ENCODE results near the gene OPA3. TPM values are rescaled to one million over a fixed set of nuclear protein-coding genes. Genes with fewer than 3 reads are reported as not detected.

The OPA3 gene
- total and polyA plus RNA-seq, 2 donors from 2014 or later: 8.1 to 19.1 TPM

GRCh38 chr19:45515081-45515624, 69.4 kb downstream of the OPA3 start:
- Histone ChIP-seq H3K4me1 (ENCODE audit: control insufficient read depth in 2 of 3, insufficient read depth in 2 of 3, low read depth in 1 of 3, low read length in 3 of 3) (peaks cover 0 to 16% (median 15%) of the 10 kb centered on the region in 3 donors), H3K9me3 (ENCODE audit: control insufficient read depth in 2 of 3, insufficient read depth in 1 of 3, low read length in 3 of 3) (no peaks in the 10 kb centered on the region), H3K9ac (ENCODE audit: low read length in 3 of 3) (no peak overlapping the region), H3K36me3 (ENCODE audit: control insufficient read depth in 2 of 3, insufficient read depth in 3 of 3, low read length in 3 of 3) (peaks cover 0 to under 1% (median 0%) of the 10 kb centered on the region in 3 donors), H3K4me3 (ENCODE audit: low read length in 3 of 3) (no peak overlapping the region), H3K27me3 (ENCODE audit: control insufficient read depth, insufficient read depth, low read length) (no peaks in the 10 kb centered on the region), H3K27ac (ENCODE audit: low read depth in 2 of 2, low read length in 2 of 2) (peak overlapping the region; percentile 41 to 43)
- no peak for FAIRE-seq
- no peak for DNase-seq
- TF ChIP-seq CTCF (IDR thresholded peaks at IDR 0.05; ENCODE audit: borderline replicate concordance, extremely low read depth, insufficient read depth): no peak
- intact Hi-C loops (cut with DNase I): no loop called here

GRCh38 chr19:45514376-45515051, 70.1 kb downstream of the OPA3 start:
- no peak for TF ChIP-seq CTCF (IDR thresholded peaks at IDR 0.05; ENCODE audit: borderline replicate concordance, extremely low read depth, insufficient read depth)
- H3K9me3 ChIP-seq (ENCODE audit: control insufficient read depth in 2 of 3, insufficient read depth in 1 of 3, low read length in 3 of 3): no peaks in the 10 kb centered on the region
- no peaks in the 10 kb centered on the region for H3K36me3 ChIP-seq (ENCODE audit: control insufficient read depth in 2 of 3, insufficient read depth in 3 of 3, low read length in 3 of 3)
- peak overlapping the region; percentile 41 to 43 for H3K27ac ChIP-seq (ENCODE audit: low read depth in 2 of 2, low read length in 2 of 2)
- H3K4me1 ChIP-seq (ENCODE audit: control insufficient read depth in 2 of 3, insufficient read depth in 2 of 3, low read depth in 1 of 3, low read length in 3 of 3): peaks cover 0 to 19% (median 16%) of the 10 kb centered on the region in 3 donors
- FAIRE-seq (no peak), DNase-seq (peak in 1 of 5 donors; percentile 85)
- H3K4me3 ChIP-seq (ENCODE audit: low read length in 3 of 3): no peak overlapping the region
- intact Hi-C loops (cut with DNase I): no loop called here
- peak overlapping the region in 1 of 3 donors; percentile 51 for H3K9ac ChIP-seq (ENCODE audit: low read length in 3 of 3)
- H3K27me3 ChIP-seq (ENCODE audit: control insufficient read depth, insufficient read depth, low read length): no peaks in the 10 kb centered on the region

- DNase-seq: no peak
- no peak for TF ChIP-seq CTCF (IDR thresholded peaks at IDR 0.05; ENCODE audit: borderline replicate concordance, extremely low read depth, insufficient read depth)
- Histone ChIP-seq H3K27ac (ENCODE audit: low read depth in 2 of 2, low read length in 2 of 2) (no peak overlapping the region), H3K4me1 (ENCODE audit: control insufficient read depth in 2 of 3, insufficient read depth in 2 of 3, low read depth in 1 of 3, low read length in 3 of 3) (peaks cover 0 to 20% (median 16%) of the 10 kb centered on the region in 3 donors), H3K4me3 (ENCODE audit: low read length in 3 of 3) (no peak overlapping the region), H3K9ac (ENCODE audit: low read length in 3 of 3) (no peak overlapping the region), H3K9me3 (ENCODE audit: control insufficient read depth in 2 of 3, insufficient read depth in 1 of 3, low read length in 3 of 3) (no peaks in the 10 kb centered on the region), H3K27me3 (ENCODE audit: control insufficient read depth, insufficient read depth, low read length) (no peaks in the 10 kb centered on the region), H3K36me3 (ENCODE audit: control insufficient read depth in 2 of 3, insufficient read depth in 3 of 3, low read length in 3 of 3) (no peaks in the 10 kb centered on the region)
- no peak for FAIRE-seq
- intact Hi-C loops (cut with DNase I): no loop called here
Observed at GRCh38 chr19:45512881-45513483, 71.6 kb downstream of the OPA3 start.
